ENCODE data around the gene DSC1. TPM values are rescaled to one million over a fixed set of nuclear protein-coding genes. Genes with fewer than 3 reads are reported as not detected.

The DSC1 gene
- total and polyA plus RNA-seq, 2 of the 4 experiments (the other 2 are of a cell fraction): not detected

- dilution Hi-C loops (cut with HindIII; ENCODE audit: low sequenced_read_pairs, unreplicated experiment): no loop called here
- no CpG with 5 or more reads among the region's 5 CpGs for WGBS, 2 experiments (ENCODE audit: extremely low coverage in 2 of 2, insufficient read length in 1 of 2)
- H3K14ac ChIP-seq (replicated peaks; ENCODE audit: low read depth, low read length): no peak overlapping the region
These were observed 41.1 kb upstream of the DSC1 start for GRCh38 chr18:31203794-31204148.

More at GRCh38 chr18:31203794-31204148, 41.1 kb upstream of the DSC1 start:
- CTCF ChIA-PET: no interaction called here
- in situ Hi-C loops (cut with MboI; ENCODE audit: low sequenced_read_pairs): no loop called here
- Histone ChIP-seq H2BK15ac (ENCODE audit: low read depth, low read length) (no peak overlapping the region), H3K79me1 (ENCODE audit: low read depth in 1 of 2, low read length in 2 of 2) (no peaks in the 10 kb centered on the region), H2AFZ (replicated peaks; ENCODE audit: low read length, poor library complexity) (no peak overlapping the region), H3K4ac (ENCODE audit: low read depth, low read length) (no peak overlapping the region), H2BK20ac (ENCODE audit: low read depth, low read length) (no peak overlapping the region), H3K4me3 (ENCODE audit: insufficient read depth, low read depth, low read length) (no peak overlapping the region), H3K9me3 (ENCODE audit: control insufficient read depth, insufficient read depth, low read length) (0 out of 2 replicates have a peak, but pooled peaks cover 2% of the 10 kb centered on the region), H4K8ac (ENCODE audit: low read depth in 2 of 2, low read length in 2 of 2) (no peak overlapping the region), H3K27ac (ENCODE audit: insufficient read depth, low read length) (no peak overlapping the region), H3K4me1 (ENCODE audit: control insufficient read depth, insufficient read depth, low read length) (no peaks in the 10 kb centered on the region), H3K56ac (ENCODE audit: extremely low read depth, insufficient read depth, low read length) (no peak overlapping the region), H2BK120ac (ENCODE audit: low read depth, low read length) (no peak overlapping the region), H3K9ac (ENCODE audit: low read depth, low read length) (no peak overlapping the region), H3K27me3 (ENCODE audit: control insufficient read depth, insufficient read depth, low read length) (no peaks in the 10 kb centered on the region), H4K91ac (ENCODE audit: insufficient read depth, low read depth, low read length) (no peak overlapping the region), H3K4me2 (ENCODE audit: low read depth, low read length) (no peak overlapping the region), H2BK5ac (ENCODE audit: low read depth, low read length, poor library complexity, severe bottlenecking) (no peak overlapping the region), H4K20me1 (ENCODE audit: insufficient read depth, low read length) (no peaks in the 10 kb centered on the region), H4K5ac (ENCODE audit: low read depth, low read length) (no peak overlapping the region), H3K9me1 (ENCODE audit: insufficient read depth, low read length) (no peaks in the 10 kb centered on the region), H2AK5ac (ENCODE audit: low read depth, low read length) (no peak overlapping the region), H2AK9ac (replicated peaks; ENCODE audit: low read depth, low read length, poor library complexity) (no peak overlapping the region), H3K23ac (ENCODE audit: low read depth, low read length) (no peak overlapping the region), H3K18ac (ENCODE audit: low read depth, low read length) (no peak overlapping the region), H3K36me3 (ENCODE audit: control insufficient read depth, insufficient read depth, low read length) (no peaks in the 10 kb centered on the region)
- no peak for TF ChIP-seq CTCF (conservative IDR thresholded peaks at IDR 0.05; ENCODE audit: low read depth, low read length)
- no peak for TF ChIP-seq BHLHE40 (IDR thresholded peaks at IDR 0.05; ENCODE audit: low read depth, low read length)
- TF ChIP-seq CEBPB (IDR thresholded peaks at IDR 0.05; ENCODE audit: low read depth, low read length): no peak
- TF ChIP-seq RAD21 (IDR thresholded peaks at IDR 0.05; ENCODE audit: low read length): no peak
- TF ChIP-seq FOS (IDR thresholded peaks at IDR 0.05; ENCODE audit: low read depth, low read length): no peak
- intact Hi-C loops (cut with micrococcal nuclease): no loop called here
- ATAC-seq (ENCODE audit: low read depth) (no peak), DNase-seq (no peak)
- POLR2A ChIA-PET (ENCODE audit: unreplicated experiment): no interaction called here
- no TSS peak for BruUV-seq (replicated peaks)
